ENCODE results near the gene COG8. TPM values are rescaled to one million over a fixed set of nuclear protein-coding genes. Genes with fewer than 3 reads are reported as not detected.

COG8 gene
- total and polyA plus RNA-seq, 9 of the 15 experiments (the other 6 are each of a cell fraction or from before 2014, with no cell fraction given): 3.7 to 42.6 (median 30.1) TPM

GRCh38 chr16:69330286-69331109, 8.9 kb downstream of the COG8 start, which contains the start of gene PDF (continued):
- 0 out of 2 replicates have a peak, but pooled peaks have one; percentile 71 for TF ChIP-seq ZBTB9 (CRISPR knock-in tag; IDR thresholded peaks at IDR 0.05)
- no peak for TF ChIP-seq ZNF174 (CRISPR knock-in tag; IDR thresholded peaks at IDR 0.05)
- TF ChIP-seq FOXK1 (CRISPR knock-in tag; IDR thresholded peaks at IDR 0.05; ENCODE audit: borderline replicate concordance): no peak
- TF ChIP-seq USF1 (CRISPR knock-in tag; IDR thresholded peaks at IDR 0.05): no peak
- TF ChIP-seq ZNF316 (IDR thresholded peaks at IDR 0.05): no peak
- TF ChIP-seq BRD9 (IDR thresholded peaks at IDR 0.05; ENCODE audit: low read depth, partially characterized antibody): no peak
- TF ChIP-seq ZNF224 (CRISPR knock-in tag; IDR thresholded peaks at IDR 0.05): no peak
- no peak for TF ChIP-seq LCOR (CRISPR knock-in tag; IDR thresholded peaks at IDR 0.05)
- no peak for TF ChIP-seq TEAD2 (tag; IDR thresholded peaks at IDR 0.05)
- no peak; the same call in 1 of the 2 replicates for TF ChIP-seq TARDBP (IDR thresholded peaks at IDR 0.05)
- no peak for TF ChIP-seq PATZ1 (CRISPR knock-in tag; IDR thresholded peaks at IDR 0.05; ENCODE audit: borderline replicate concordance)
- TF ChIP-seq ELF1 (tag; IDR thresholded peaks at IDR 0.05): peak; percentile 80
- TF ChIP-seq ZNF75A (CRISPR knock-in tag; IDR thresholded peaks at IDR 0.05): 0 out of 2 replicates have a peak, but pooled peaks have one; percentile 33
- no peak for TF ChIP-seq TRIM28 (IDR thresholded peaks at IDR 0.05)
- no peak for TF ChIP-seq ZNF280A (IDR thresholded peaks at IDR 0.05; ENCODE audit: low read depth, partially characterized antibody)
- no peak for TF ChIP-seq CBFB (CRISPR knock-in tag; IDR thresholded peaks at IDR 0.05)
- TF ChIP-seq HLTF (IDR thresholded peaks at IDR 0.05): no peak
- no peak for TF ChIP-seq PCBP2 (IDR thresholded peaks at IDR 0.05; ENCODE audit: low read depth, low read length, poor library complexity, severe bottlenecking)
- no peak for TF ChIP-seq ZNF583 (CRISPR knock-in tag; IDR thresholded peaks at IDR 0.05)
- TF ChIP-seq MCM2 (IDR thresholded peaks at IDR 0.05; ENCODE audit: low read depth): no peak
- peak; percentile 75 for TF ChIP-seq ATF7 (IDR thresholded peaks at IDR 0.05)
- TF ChIP-seq KAT2B (IDR thresholded peaks at IDR 0.05; ENCODE audit: low read depth, low read length): no peak
- peak; percentile 92; the same call in 1 of the 2 replicates for TF ChIP-seq ILF3 (IDR thresholded peaks at IDR 0.05; ENCODE audit: borderline replicate concordance)
- TF ChIP-seq LARP7 (IDR thresholded peaks at IDR 0.05): no peak
- TF ChIP-seq CREM (IDR thresholded peaks at IDR 0.05; ENCODE audit: low read depth): peak; percentile 73

Measured in K562 (cell line).